Stimulated activated CD8-positive, alpha-beta memory T cell treated with anti-CD3 and anti-CD28 coated beads, Interleukin-15, amount 100 ng/mL, for 24 hours (primary cell): Measurements from ENCODE around the gene CDK10.

ENCODE experiments used
- DNase-seq: peaks from one replicate; pipeline ENCODE4 v3.0.0-alpha.2; 2020; ENCODE audit warnings: low read depth

Gene CDK10

DNA sequence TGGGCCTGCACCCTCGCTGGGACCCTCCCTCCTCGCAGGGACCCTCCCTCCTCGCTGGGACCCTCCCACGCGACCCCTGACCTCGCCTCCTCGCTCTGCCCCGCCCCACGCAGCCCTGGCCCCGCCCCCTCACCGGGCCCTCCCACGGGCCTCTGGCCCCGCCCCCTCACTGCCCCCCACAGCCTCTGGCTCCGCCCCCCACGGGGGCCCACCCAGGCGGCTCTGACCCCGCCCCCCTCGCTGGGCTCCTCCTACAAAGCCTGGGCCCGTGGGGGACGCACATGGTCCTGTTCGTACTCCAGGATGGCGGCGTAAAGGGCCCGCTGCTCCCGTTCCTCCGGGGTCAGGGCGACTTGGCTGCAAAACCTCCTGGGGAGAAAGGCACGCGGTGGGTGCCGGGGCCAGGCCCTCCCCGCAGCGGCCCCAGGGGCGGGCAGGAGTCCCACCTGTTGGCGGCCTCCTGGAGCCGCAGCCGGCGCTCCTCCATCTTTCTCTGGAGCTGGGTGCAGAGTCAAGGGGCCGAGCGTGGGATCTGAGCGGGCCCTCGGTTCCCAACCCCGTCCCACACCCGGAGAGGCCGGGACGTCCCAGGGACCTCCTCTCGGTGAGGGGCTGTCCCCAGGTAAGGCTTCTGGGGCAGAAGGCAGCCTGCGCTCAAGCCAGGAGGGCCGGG, 25.2 kb downstream of the CDK10 start:
- DNase-seq = no peak

GRCh38 chr16:89712274-89712781, 25.8 kb downstream of the CDK10 start:
- no peak for DNase-seq

DNA sequence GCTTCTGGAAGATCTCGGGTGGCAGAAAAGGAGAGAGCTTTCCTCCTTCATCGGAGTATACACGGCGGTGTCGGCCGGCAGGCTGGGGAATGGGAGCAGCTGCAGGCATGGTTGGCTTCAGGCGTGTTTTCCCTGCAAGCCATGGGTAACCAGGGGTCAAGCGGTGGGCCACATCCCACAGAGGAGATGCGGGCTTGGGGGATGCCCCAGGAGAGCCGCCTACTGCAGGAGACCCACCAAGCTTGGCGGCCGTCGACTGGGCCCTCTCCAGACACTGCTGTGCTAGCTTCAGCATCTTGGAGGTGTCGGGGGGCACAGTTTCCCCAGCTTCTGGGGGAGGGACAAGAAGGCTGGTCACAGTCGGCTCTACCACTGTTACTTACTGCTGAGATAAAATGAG, 30.0 kb downstream of the CDK10 start:
- no peak for DNase-seq

DNA sequence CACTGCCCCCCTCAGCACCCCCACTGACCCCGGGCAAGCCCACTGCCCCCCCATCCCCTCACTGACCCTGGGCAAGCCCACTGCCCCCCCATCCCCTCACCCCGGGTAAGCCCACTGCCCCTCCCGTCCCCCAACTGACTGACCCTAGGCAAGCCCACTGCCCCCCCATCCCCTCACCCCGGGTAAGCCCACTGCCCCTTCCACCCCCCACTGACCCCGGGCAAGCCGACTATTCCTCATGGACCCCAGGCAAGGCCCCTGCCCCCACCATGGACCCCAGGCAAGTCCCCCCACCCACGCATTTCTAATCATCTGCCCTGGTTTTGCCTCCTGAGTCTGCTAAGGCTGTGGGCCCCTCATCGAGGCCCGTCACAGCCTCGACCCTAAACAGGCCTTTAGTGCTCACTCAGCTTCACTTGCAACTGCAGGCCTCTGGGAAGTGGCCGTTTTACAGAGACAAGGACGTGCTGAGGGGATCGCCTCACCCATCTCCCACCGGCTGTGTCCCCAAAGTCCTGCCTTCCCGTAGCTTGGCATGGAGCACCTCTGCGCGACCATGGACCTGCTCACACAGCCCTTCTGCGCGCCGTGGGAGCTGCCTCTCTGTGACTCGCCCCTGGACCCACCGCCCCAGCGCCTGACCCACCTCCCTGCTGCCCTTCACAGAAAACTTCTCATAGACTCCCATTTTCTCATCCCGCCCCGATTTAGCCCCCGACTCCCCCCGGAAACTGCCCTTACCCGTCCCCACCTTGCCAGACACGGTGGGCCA, 30.6 kb downstream of the CDK10 start:
- DNase-seq = no peak

DNA sequence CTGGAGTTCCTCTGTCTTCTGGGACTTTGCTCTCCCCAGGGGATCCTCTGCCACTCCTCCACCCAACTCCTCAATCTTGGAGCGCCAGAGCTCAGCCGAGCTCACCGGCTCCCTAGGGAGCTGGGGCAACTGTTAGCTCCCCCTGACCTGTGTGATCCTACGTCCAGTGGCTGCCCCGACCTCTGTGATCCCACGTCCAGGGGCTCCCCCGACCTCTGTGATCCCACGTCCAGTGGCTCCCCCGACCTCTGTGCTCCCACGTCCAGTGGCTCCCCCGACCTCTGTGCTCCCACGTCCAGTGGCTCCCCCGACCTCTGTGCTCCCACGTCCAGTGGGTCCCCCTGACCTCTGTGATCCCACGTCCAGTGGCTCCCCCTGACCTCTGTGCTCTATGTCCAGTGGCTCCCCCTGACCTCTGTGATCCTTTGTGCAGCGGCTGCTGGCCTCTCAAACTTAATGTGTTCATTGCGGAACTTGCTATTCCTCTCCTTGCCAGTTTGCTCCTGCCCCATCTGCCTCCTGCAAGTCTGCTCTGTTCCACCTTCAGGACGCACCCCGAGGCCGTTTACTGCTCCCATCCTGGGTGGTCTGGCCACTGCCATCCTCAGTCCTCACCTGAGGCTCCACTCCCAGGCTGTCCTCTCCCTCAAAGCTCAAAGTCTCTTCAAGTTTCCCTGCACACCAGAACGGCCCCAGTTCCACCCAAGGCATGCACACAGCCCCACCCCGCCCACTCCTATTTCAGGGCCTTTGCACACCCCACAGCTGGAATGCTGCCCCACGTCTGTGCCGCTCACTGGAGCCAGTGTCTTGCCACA, 31.4 kb downstream of the CDK10 start:
- DNase-seq = no peak

GRCh38 chr16:89720551-89720812, 34.0 kb downstream of the CDK10 start:
- DNase-seq = no peak

- peak; percentile 64 for DNase-seq
These were observed 34.5 kb downstream of the CDK10 start, which contains the start of the genes VPS9D1 and ZNF276 for GRCh38 chr16:89720813-89721545. VPS9D1 (minus strand) TSS chr16:89720898; CDS start chr16:89720861, 37 bp downstream. ZNF276 (plus strand) TSS chr16:89721537; CDS start chr16:89721641, 104 bp downstream.

GRCh38 chr16:89721546-89722391, 35.3 kb downstream of the CDK10 start:
- peak; percentile 76 for DNase-seq

DNA sequence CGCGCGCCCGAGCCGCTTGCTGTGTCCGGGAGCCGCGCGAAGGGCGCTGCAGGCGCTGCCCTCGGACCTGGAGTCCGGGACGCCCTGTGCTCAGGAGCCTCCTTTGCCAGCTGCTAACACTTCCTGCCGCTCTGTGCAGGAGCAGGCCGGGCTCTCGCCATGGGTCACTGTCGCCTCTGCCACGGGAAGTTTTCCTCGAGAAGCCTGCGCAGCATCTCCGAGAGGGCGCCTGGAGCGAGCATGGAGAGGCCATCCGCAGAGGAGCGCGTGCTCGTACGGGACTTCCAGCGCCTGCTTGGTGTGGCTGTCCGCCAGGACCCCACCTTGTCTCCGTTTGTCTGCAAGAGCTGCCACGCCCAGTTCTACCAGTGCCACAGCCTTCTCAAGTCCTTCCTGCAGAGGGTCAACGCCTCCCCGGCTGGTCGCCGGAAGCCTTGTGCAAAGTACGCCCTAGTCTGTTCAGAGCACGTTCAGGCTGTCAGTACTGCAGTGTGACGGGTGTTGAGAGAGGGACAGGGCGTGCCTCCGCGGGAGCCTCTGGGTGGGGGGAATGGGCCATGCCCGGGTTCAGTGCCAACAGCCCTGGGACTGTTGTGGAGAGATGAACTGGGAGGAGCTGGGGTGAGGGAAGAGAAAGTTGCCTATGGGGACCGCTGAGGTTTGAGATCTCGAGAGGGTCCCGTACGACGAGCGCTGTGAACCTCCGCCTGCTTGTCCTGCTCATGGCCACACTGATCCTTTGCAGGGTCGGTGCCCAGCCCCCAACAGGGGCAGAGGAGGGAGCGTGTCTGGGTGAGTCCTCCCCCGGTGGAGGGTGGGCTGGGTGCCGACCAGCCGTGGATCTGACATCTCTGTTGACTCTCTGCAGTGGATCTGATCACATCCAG, 36.1 kb downstream of the CDK10 start:
- no peak for DNase-seq

DNA sequence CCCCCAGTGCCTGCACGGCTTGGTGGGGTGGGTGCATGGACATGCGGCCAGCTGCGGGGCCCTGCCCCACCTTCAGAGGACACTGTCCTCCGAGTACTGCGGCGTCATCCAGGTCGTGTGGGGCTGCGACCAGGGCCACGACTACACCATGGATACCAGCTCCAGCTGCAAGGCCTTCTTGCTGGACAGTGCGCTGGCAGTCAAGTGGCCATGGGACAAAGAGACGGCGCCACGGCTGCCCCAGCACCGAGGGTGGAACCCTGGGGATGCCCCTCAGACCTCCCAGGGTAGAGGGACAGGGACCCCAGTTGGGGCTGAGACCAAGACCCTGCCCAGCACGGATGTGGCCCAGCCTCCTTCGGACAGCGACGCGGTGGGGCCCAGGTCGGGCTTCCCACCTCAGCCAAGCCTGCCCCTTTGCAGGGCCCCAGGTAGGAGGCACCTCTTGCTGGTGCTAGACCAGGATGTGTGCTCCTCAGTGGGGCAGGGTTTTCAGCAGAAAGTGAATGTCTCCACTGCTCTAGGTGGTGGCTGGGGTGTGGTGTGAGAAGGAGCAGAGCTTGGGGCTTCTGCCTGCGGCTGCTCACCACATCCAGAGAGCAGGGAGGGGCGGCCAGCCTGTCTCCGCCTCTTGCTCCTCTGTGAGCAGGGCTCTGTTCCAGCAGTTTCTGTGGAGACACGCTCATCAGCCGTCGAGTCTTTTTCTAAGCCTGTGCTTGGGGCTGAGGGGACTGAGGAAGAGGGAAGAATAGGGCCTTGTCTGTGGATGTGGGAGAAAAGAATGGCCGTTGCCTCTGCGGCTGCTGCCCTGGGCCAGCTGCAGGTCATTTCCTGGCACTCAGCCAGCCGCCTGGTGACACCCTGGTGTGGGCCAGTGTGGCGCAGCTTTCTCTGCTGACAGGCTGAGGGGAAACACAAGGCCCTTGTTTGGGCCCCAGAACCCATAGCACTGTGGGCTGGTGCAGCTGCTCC, 37.1 kb downstream of the CDK10 start:
- no peak for DNase-seq

DNA sequence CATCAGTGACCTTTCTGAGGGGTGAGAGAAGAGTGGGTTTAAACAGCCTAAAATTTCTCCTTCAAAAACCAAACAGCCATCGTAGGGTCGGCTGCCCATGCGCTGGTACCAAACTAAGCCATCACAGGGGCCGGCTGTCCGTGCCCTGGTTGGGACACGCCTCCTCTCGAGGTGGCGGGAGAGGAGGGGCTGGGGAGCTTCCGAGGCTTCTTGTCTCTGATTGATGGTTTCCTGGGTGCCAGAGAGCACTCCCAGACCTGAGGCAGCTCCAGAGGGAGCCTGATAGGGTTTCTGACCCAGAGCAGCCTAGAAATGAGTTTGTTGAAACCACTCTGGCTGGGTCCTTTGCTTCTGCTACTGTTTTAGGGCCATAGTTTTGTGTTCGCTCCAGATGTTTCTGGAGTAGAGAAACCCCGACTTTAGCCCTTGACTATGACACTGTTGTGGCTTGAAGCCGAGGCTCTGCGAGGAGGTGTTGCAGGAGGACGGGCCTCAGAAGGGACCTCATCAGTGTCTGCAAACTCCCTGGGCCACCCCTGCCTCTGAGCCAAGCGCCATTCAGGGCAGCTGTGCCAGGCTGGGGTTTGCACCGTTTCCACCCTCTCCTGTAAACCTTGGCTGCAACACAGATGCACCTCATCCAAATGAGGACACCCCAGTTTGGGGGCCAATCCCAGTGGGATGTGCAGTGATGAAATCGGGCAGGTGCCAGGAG, 41.1 kb downstream of the CDK10 start:
- DNase-seq = no peak

DNA sequence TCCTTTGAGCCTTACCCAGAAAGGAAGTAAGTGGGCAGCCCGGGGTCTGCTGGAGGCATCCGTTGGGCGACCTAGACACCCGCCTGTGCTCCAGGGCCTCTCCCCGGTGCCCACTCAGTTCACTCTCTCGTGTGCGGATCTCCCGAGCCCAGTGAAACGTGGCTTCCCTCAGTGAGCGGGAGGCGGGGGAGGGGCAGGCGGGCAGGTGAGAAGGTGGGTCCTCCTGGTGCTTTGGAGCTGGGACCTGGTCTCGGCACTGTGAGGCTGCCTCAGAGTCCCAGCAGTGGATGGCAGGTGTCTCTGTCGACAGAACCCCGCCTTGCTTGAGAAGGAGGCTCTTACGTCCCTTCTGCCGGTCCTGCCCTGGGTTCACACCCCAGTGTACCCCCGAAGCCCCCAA, 42.8 kb downstream of the CDK10 start:
- no peak for DNase-seq

- DNase-seq = no peak
These were observed 43.5 kb downstream of the CDK10 start for GRCh38 chr16:89729863-89730593.

DNA sequence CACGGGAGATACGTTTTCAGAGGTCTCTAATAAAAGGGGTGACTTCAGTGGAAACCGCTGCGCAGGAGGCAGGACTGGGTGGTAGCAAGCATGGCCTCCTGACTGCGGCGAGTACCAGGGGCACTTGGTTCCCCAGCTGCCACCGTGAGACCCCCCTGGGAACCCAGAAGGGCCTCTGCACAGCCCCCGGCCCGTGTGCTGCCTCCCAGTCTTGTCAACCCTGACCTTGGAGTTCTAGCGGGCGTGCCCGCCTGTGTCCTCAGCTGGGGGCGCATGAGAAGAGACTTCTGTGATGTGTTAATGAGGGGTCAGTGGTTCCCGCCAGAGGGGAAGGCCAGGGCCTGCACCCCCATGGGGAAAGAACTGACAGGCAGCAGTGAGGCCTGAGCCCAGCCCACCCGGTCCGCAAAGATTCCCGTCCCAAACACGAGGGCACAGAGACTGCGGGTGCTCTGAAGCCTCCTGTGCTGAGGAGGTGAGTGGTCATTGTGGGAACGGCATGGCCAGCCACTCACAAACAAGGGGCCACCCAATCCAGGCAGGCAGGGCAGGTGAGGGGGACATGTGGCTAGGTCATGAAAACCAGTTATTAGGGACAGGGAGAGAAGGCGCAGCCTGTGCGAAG, 44.2 kb downstream of the CDK10 start:
- DNase-seq = no peak

- DNase-seq = no peak
These were observed 45.8 kb downstream of the CDK10 start for GRCh38 chr16:89732142-89732917.

GRCh38 chr16:89732918-89733242, 46.4 kb downstream of the CDK10 start:
- no peak for DNase-seq
